ENCODE results near the gene RNF151.

DNA sequence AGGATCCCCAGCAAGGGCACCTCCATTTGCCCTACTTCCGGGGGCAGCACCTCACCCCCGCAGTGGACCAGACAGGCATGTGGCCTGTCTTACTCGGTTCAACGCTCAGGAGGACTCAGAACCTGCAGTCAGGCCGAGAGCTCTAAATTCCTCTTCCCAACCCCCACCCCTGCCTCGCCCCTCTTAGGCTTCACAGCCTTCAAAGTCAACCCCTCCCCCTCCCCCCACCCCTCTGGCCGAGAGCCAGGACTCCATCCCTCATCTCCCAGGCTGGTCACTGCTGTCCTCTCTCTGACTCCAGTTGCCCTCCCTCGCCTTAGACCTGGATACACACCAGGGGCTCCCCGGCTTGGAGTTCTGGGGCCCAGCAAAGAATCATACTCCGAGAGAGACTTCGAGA, 40.4 kb upstream of the RNF151 start:
- TF ChIP-seq, protein P1, sequence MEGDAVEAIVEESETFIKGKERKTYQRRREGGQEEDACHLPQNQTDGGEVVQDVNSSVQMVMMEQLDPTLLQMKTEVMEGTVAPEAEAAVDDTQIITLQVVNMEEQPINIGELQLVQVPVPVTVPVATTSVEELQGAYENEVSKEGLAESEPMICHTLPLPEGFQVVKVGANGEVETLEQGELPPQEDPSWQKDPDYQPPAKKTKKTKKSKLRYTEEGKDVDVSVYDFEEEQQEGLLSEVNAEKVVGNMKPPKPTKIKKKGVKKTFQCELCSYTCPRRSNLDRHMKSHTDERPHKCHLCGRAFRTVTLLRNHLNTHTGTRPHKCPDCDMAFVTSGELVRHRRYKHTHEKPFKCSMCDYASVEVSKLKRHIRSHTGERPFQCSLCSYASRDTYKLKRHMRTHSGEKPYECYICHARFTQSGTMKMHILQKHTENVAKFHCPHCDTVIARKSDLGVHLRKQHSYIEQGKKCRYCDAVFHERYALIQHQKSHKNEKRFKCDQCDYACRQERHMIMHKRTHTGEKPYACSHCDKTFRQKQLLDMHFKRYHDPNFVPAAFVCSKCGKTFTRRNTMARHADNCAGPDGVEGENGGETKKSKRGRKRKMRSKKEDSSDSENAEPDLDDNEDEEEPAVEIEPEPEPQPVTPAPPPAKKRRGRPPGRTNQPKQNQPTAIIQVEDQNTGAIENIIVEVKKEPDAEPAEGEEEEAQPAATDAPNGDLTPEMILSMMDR (IDR thresholded peaks at IDR 0.05), result no peak
- TF ChIP-seq EP300 (IDR thresholded peaks at IDR 0.05), result no peak
